H1 (cell line): Measurements from ENCODE around the gene TUBE1. TPM values are rescaled to one million over a fixed set of nuclear protein-coding genes. Genes with fewer than 3 reads are reported as not detected.

ENCODE experiments used
- EZH2 ChIP-seq: fragments of 200-600 bp; sonication (generic); IDR thresholded peaks from 2 replicates; pipeline ENCODE4 v1.7.1; 2012; ENCODE audit warnings: low read depth, mild to moderate bottlenecking, moderate library complexity, low read length, inconsistent platforms; ENCODE audit not compliant: severe bottlenecking
- NANOG ChIP-seq: IDR thresholded peaks from 2 replicates; pipeline ENCODE4 v1.6.1; 2011; ENCODE audit warnings: low read length, low read depth, mild to moderate bottlenecking, inconsistent platforms; ENCODE audit not compliant: insufficient read depth, poor library complexity, severe bottlenecking
- polyA plus RNA-seq, 7 experiments: library from polyadenylated mRNA; depleted of rRNA in 3 of 7; stranded (reverse) in 5 of 7; unstranded in 2 of 7; fragments of >200 nt in 5 of 7; fragments of 200-250 nt in 2 of 7; gene quantifications; 1 replicate in 5 of 7; 2 replicates in 1 of 7; 4 replicates in 1 of 7; pipeline versions ENCODE4 v1.2.1 to v1.2.3, GENCODE V29; 2011 to 2013; ENCODE audit warnings: missing spikeins in 2 of 7, mixed read lengths in 2 of 7
- total RNA-seq: library from RNA; stranded (reverse); fragmentation: NEBNext Ultra II Directional; extraction: Animal tissue kit (Norgen Biotek cat#: 25700); gene quantifications from 2 replicates; pipeline ENCODE4 v1.2.1, GENCODE V29; 2021

The TUBE1 gene
- total and polyA plus RNA-seq, 2 of the 8 experiments (the other 6 are each of a cell fraction or from before 2014, with no cell fraction given), result 8.0 to 15.9 TPM

DNA sequence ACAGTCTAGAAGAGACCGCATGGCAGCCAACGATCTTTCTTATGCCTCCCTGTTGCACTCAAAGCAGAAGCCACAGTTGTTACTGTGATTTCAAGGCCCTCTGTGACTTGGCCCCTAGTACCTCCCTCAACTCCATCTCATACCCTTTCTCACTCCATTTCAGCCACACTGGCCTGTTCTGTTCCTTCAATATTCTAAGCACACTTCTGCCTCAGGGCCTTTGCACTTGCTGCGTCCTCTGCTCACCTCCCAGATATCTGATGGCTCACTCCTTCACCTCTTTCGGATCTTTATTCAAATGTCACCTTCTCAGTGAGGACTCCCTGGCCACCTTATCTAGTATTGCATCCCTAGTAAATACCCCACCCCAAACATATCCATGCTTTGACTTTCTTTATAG, 62.8 kb downstream of the TUBE1 start (continued):
- TF ChIP-seq NANOG (no peak), EZH2 (no peak)
